Activated CD4-positive, alpha-beta T cell treated with anti-CD3 and anti-CD28 coated beads, Interleukin-2, Interleukin-4, amounts not matched to agents 100 ng/mL and 50 ng/mL, durations not matched to agents 16 hours and 8 hours (primary cell): Measurements from ENCODE around the gene DAB2.

Experiments
- DNase-seq: peaks from one replicate; pipeline ENCODE4 v3.0.0-alpha.2; 2020; ENCODE audit warnings: low spot score

The DAB2 gene

GRCh38 chr5:39447968-39448367 is 23.2 kb upstream of the DAB2 start:
- DNase-seq: no peak

- no peak for DNase-seq
Measured at GRCh38 chr5:39447059-39447458, 22.3 kb upstream of the DAB2 start.

- DNase-seq: no peak
Measured at GRCh38 chr5:39446231-39446630, 21.5 kb upstream of the DAB2 start.

GRCh38 chr5:39443911-39444310 is 19.1 kb upstream of the DAB2 start:
- no peak for DNase-seq

GRCh38 chr5:39442991-39443390 is 18.2 kb upstream of the DAB2 start:
- no peak for DNase-seq

GRCh38 chr5:39441838-39442237 is 17.1 kb upstream of the DAB2 start:
- no peak for DNase-seq

GRCh38 chr5:39440958-39441624 is 16.3 kb upstream of the DAB2 start:
- DNase-seq: no peak

- no peak for DNase-seq
Measured at GRCh38 chr5:39440192-39440957, 15.6 kb upstream of the DAB2 start.

- no peak for DNase-seq
Measured at GRCh38 chr5:39439582-39440162, 14.9 kb upstream of the DAB2 start.

GRCh38 chr5:39437467-39437866 is 12.7 kb upstream of the DAB2 start:
- no peak for DNase-seq

GRCh38 chr5:39433848-39434247 is 9.1 kb upstream of the DAB2 start:
- no peak for DNase-seq

GRCh38 chr5:39432696-39433530 is 8.1 kb upstream of the DAB2 start:
- no peak for DNase-seq

- no peak for DNase-seq
Measured at GRCh38 chr5:39430461-39430860, 5.7 kb upstream of the DAB2 start.

GRCh38 chr5:39428640-39429039 is 3.9 kb upstream of the DAB2 start:
- DNase-seq: no peak

GRCh38 chr5:39427633-39428032 is 2.9 kb upstream of the DAB2 start:
- DNase-seq: no peak

GRCh38 chr5:39427229-39427628 is 2.4 kb upstream of the DAB2 start:
- no peak for DNase-seq

- no peak for DNase-seq
Measured at GRCh38 chr5:39426746-39427105, 1.9 kb upstream of the DAB2 start.

- no peak for DNase-seq
Measured at GRCh38 chr5:39426051-39426745, 1.4 kb upstream of the DAB2 start.

- no peak for DNase-seq
Measured at GRCh38 chr5:39423331-39423751, 1.4 kb downstream of the DAB2 start.

GRCh38 chr5:39422728-39423285 is 2.0 kb downstream of the DAB2 start:
- no peak for DNase-seq

- DNase-seq: no peak
Measured at GRCh38 chr5:39422036-39422606, 2.7 kb downstream of the DAB2 start.
